B cell (primary cell): ENCODE measurements around the gene ZNF385D.

ENCODE experiments used
- EZH2 ChIP-seq: IDR thresholded peaks from 2 replicates; pipeline ENCODE4 v1.6.1; 2012; ENCODE audit warnings: borderline replicate concordance, low read depth, mild to moderate bottlenecking, moderate library complexity, low read length; ENCODE audit not compliant: insufficient read depth, poor library complexity, severe bottlenecking
- TF ChIP-seq, protein P1 (sequence below): fragments of 200-600 bp; IDR thresholded peaks from one replicate; pipeline ENCODE4 v1.8.0; 2022; ENCODE audit warnings: antibody characterized with exemption, mild to moderate bottlenecking

DNA sequence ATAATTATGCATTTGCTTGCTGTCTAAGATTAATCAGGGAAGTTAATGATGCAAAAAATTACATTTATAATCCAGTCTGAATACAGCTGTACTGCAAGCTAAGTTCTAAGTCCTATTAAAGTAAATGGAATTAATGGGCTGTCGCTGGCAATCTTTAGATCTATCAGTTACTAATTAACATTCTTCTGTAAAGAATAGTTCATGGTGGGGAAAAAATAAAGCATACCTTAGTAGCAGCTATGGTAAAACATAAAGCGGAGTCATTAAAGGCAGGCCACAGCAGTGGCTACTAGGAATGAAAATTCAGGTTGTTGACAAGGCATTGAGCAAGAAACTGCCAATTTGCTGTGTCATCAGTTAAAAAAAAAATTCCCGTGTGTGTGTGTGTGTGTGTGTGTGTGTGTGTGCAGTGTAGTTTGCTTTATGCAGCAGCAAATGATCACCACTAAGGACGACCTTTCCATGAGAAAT, 129.8 kb downstream of the ZNF385D start:
- TF ChIP-seq, protein P1, sequence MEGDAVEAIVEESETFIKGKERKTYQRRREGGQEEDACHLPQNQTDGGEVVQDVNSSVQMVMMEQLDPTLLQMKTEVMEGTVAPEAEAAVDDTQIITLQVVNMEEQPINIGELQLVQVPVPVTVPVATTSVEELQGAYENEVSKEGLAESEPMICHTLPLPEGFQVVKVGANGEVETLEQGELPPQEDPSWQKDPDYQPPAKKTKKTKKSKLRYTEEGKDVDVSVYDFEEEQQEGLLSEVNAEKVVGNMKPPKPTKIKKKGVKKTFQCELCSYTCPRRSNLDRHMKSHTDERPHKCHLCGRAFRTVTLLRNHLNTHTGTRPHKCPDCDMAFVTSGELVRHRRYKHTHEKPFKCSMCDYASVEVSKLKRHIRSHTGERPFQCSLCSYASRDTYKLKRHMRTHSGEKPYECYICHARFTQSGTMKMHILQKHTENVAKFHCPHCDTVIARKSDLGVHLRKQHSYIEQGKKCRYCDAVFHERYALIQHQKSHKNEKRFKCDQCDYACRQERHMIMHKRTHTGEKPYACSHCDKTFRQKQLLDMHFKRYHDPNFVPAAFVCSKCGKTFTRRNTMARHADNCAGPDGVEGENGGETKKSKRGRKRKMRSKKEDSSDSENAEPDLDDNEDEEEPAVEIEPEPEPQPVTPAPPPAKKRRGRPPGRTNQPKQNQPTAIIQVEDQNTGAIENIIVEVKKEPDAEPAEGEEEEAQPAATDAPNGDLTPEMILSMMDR, result no peak
- no peak for TF ChIP-seq EZH2
